Measurements from ENCODE around the gene CALCOCO1.
"Not testable (repeated sequence)": the region's sequence is repeated elsewhere in the genome, so short reads cannot be mapped to it uniquely, and the experiment has no call there.

Gene CALCOCO1

DNA sequence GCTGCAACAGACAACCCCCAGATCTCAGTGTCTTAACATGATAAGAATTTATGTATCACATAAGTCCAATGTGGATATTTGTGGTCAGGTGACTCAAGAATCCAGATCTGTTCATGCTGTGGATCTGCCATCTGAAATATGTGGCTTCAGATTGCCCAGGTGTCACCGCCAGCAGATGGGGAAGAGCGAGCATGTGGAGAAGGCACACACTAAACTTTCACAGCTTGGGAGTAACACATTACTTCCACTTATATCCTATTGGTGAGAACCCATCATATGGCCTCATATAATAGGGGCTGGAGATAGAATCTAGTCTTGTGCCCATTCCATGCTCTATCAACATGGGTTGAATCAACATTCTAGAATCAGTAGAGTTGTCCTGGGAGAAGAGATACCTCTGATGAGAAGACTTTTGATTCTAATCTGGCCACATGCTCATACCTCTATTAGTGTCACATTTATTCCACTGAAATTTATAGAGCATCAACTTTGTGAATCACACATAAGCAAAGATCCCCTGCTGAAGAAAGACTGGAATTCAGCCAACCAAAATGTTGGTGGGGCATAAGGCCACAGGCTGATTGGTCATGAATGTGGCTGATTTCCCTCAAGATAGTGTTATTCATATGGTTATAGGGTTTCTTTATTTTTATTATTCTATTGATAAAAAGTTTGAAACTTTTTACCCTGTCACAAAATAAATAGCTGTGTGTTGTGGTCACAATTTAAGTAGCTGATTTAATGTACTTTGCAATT lies 6.0 kb upstream of the CALCOCO1 start:
- DNase-seq, result no peak

DNA sequence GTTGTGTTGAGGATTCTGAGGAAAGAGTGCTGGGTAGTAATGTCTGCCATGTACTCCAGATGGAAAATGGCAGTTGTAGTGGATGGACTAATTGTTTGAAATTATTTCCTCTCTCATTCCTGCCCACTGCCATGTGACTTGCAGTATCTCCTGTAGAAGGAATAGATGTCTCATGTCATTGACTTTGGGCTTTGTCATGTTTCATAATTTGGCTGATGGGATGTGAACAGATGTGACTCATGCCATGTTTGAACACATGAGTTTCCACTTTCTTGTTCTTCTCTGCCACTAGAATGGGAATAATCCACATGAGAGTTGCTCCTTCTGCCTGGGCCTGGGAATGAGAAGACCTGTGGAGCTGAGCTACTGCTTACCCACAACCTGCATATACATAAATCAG lies 2.4 kb upstream of the CALCOCO1 start:
- no peak for DNase-seq

DNA sequence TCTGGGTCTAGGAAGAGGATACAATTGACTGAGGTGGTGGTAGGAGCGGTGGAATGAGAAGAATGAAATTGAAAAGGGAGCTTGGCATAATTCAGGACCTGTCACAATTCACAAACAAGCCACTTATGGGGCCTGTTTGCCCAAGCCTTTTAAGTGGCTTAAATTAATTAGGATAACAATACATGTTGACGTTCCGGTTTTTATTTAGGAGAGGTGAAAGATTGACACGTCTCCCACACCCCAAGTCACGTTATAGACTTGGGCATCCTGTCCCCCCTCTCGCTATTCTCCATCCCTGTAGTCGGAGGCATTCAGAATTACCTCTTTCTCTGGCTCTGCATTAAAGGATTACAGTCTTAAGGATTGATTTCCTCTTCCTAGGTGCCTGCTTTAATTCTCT lies 954 bp upstream of the CALCOCO1 start:
- no peak for DNase-seq

DNA sequence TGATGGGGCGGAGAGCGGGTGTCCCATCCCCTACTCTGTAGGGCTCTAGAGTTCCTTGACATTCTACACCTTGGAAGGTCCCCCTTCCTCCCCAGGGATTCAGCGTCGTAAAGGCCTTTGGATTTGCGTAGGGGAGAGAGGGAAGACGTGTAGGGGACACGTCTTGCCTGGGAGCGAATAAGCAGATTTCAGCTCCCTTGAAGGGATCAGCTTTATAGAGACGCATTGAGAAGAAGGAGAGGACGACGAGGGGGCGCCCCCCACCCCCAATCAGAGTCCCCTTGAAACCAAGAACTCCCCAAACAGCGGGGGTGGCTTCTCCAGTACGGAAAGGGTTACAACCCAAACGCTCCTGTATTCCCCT lies 324 bp downstream of the CALCOCO1 start:
- no peak for DNase-seq

DNA sequence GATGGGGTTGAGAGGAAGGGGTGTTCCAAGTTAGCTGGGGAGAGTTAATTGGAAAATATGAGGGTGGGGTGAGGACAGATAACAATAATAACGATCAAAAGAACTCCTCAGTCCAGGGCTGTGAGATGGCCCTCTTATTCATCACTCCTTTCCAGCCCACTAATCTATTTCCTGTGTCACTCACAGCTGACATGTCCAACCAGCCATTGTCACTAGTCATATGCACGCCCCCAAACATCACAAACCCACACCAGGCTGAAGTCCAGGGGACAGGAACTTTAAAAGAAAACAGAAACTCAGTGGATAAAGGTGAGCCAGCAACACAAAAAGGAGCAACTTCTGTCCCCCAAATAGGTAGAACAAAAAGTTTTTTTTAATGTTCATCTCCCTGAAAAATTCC lies 911 bp downstream of the CALCOCO1 start:
- DNase-seq, result no peak

DNA sequence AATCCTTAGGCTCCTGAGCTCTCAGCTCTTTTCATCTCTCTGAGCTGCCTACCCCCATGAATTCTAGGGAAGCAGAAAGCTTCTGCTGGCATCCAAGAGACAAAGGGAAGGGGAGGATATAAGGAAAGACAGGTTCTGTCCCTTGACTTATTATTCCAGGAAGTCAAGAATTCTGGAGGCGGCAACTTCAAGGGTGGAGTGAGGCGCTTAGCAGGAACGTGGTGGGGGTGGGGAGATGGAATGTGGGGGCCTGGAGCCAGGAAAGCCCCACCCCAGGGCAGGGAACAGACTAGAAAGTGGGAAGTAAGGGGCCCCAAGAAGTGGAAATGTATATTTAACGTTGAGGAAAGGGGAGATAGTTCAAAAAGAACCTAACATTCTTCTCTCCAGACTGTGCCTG lies 1.4 kb downstream of the CALCOCO1 start:
- no peak for DNase-seq

DNA sequence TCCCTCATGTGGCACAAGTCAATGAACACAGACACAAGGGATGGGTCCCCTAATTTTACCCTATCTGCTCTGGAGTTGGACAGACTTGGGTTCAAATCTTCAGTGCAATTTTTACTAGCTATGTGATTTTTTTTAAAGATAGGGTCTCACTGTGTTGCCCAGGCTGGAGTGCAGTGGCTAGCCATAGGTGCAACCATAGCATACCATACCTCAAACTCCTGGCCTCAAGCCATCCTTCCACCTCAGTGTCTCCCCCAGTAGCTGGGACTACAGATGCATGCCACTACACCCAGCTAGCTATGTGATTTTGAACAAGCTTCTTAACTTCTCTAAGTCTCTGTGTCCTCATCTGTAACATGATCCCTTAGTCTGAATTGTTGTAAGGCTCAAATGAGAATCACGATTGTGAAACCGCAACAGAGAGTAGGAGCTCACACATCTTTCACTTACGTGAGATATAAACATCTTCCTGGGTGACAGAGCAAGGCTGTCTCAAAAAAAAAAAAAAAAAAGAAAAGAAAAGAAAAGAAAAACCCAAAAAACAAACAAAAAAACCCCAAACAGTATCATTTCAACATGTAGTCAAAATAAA lies 4.7 kb downstream of the CALCOCO1 start:
- no peak for DNase-seq

DNA sequence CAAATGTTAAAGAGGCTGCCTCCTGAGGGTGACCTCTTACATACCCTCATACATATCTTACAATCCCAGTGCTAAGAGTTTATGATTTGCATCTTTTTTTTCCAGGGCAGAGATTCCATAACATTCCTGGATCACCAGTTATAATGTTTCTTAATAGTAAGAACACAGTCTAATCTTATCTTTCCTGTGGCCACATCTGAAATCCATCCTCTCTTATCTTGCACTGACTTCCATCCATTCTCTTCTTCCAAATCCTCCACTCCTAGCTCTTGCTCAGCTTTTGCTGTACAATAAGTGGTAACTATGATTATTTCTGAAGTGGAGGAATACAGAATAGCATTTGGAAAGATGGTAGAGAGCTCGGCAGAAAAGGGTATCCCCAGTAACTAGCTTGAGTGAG lies 6.3 kb downstream of the CALCOCO1 start:
- DNase-seq, result no peak

DNA sequence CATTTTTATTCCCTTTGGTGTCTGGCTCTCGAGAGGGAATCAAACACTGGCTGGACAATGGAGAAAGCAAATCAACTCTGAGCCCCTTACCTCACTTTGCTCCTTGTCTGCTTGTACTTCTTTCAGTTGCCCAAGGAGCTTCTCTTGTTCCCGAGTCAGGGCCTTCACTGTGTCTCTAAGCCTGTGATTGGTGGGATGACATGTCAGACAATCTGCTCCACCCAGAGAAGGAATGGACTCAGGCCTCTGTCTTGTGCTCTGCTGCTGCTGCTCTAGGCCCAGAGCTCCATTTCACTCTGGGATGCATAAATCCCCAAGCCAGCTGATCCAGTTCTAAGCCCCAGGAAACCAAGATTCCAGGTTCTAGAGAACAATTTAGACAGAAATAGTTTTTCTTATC lies 7.6 kb downstream of the CALCOCO1 start:
- no peak for DNase-seq

DNA sequence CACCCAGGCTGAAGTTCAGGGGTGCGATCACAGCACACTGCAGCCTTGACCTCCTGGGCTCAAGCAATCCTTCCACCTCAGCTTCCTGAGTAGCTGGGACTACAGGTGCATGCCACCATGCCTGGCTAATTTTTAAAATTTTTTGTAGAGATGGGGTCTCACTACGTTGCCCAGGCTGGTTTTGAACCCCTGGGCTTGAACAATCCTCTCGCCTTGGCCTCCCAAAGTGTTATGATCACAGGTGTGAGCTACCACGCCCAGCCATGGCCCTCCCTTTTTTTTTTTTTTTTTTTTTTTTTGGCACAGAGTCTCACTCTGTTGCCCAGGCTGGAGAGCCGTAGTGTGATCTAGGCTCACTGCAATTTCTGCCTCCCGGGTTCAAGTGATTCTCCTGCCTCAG lies 8.7 kb downstream of the CALCOCO1 start:
- DNase-seq, result not testable (repeated sequence)

DNA sequence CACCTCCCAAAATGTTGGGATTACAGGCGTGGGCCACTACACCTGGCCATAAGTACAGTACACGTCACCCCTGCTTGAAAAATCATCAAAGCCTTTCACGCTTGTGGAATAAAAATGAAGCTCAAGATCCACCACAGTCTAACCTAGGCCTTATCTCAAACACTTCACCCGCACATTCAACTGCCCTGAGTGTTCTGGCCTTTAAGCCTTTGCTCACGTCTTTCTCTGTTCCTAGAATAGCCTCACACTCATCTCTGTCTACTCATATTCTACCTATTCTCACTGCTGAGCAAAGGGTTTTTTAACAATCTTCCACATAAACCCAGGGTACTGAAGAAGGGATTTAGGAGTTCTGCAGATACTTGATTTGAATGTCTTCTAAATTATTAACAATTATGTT lies 9.9 kb downstream of the CALCOCO1 start:
- no peak for DNase-seq

DNA sequence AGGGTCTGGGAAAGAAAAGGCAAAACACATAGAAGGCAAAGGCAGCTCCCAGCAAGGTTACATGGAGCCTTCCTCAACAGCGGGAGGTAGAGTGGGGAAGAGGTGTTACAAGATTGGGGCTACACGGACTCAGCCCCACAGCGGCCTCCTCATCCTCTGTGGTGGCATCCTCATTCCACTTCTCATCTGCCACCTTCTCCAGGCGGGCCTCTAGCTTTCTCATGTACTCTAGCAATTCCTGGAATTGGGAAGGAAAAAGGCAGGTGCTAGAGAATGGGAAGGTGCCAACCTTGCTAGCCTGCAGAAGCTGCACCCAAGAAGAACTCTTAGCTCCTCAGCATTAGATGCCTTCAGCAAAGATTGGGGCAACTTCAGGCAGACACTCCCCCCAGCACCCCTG lies 13.2 kb downstream of the CALCOCO1 start:
- DNase-seq, result no peak

DNA sequence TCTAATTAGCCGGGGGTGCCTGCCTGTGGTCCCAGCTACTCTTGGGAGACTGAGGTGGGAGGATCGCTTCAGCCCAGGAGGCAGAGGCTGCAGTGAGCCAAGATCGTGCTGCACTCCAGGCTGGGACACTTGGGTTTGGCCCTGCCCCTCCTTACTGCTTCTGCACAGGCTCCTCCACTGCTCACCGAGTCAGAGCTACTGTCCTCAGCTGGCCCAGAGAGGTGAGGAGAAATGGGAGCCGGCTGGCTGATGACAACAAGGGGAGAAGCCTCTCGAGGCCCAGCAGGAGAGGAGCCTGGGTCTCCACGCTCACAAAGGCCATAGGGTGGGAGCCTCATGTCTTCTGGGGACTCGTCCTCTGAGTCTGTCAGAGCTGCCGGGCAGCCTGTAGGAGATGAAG lies 13.7 kb downstream of the CALCOCO1 start:
- DNase-seq, result no peak

DNA sequence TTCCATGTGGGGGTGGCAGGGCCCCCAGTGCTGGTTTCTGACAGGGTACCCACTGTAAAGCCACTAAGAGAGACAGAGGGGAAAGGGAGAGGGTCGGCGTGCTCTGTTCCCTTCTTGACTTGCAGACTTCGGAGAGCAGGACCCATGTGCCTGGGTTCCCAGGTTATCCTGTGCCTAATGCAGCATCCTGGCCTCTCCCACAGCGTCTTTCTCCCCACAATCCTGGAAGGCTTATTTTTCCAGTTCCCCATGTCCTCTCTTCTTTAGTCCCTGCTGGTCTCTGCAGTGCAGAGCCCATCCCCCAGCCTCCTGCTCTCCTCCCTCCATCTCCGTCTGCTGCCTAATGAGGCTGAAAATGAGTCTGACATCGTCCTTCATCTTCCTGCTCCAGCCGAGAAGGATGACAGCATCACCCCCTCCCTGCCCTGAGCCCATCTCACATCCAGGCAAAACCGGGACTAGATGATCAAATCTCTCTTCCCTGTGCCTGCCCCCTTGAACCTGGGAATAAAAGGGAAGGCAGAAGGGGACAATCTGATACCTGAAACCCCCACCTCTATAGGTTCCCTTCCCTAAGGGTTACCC lies 15.1 kb downstream of the CALCOCO1 start:
- no peak for DNase-seq

DNA sequence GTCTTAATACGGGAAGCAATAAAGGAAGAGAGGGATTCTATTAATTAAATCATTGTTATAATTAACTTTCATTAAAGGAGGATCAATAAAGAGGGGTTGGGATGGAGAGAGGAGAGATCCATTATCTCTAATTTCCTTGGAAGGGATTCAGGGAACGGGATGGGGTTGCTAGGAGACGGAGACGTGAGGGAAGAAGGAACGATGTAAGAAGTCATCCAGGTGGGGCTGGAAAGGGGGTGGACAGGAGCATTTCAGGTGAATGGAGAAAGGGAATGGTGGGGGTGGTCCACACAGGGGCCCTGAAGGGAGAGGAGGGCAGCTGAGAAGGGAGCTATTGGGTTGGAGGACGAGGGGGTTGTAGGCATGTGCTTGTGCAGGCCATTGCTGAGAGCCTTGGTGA lies 17.2 kb downstream of the CALCOCO1 start:
- DNase-seq, result no peak

DNA sequence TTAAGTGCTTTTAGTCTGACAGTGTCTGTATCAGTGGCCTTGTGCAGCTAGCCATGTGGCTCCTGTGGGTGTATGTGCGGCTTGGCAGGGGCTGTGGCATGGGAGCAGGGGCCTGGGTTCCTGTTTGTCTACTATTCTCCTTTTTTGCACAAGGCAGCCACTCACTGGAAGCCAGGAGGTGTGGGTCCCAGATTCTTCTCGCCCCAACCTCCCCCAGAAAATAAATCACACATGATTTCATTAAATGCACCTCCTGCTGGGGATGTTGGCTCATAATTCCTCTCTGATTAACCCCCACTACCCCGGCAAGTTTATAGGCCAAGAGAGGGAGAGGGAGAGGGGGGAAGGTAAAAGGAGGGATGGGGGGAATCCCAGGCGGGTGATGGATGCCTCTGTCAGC lies 17.6 kb downstream of the CALCOCO1 start:
- DNase-seq, result no peak

DNA sequence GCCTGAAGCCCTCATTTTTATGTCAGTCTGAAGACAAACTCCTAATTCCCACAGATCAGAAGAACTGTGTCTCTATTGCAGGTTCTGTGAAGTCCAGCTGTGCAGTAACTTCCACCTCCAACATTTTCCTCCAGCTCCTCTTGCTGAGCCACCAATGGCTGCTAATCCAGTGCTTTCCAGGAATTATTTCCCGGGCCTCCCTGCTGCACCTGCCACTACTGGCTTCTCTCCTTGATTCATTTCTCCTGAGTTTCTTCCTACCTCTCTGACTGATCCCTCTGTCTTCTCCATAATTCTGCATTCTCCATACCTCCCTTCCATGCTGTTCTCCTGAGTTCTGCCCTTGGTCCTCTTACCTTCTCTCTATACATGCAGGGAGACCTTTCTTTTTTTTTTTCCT lies 21.2 kb downstream of the CALCOCO1 start:
- DNase-seq, result no peak

DNA sequence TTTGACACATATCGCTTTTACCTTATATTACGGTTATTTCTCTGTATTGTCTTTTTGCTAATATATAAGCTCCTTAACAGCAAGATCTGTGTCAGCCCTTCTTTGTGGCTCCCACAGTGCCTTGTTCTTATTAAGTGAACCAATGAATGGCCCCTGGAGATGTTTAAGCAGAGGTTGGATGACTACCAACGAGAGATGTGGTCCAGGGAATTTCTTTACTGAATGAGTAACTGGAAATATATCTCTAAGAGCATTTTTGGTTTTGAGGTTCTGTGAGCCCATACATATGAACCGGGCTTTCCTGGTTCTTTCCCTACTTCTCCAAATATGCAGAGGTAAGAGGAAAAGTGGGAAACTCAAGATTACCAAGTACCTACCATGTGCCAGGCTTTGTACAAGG lies 23.5 kb downstream of the CALCOCO1 start:
- DNase-seq, result no peak

DNA sequence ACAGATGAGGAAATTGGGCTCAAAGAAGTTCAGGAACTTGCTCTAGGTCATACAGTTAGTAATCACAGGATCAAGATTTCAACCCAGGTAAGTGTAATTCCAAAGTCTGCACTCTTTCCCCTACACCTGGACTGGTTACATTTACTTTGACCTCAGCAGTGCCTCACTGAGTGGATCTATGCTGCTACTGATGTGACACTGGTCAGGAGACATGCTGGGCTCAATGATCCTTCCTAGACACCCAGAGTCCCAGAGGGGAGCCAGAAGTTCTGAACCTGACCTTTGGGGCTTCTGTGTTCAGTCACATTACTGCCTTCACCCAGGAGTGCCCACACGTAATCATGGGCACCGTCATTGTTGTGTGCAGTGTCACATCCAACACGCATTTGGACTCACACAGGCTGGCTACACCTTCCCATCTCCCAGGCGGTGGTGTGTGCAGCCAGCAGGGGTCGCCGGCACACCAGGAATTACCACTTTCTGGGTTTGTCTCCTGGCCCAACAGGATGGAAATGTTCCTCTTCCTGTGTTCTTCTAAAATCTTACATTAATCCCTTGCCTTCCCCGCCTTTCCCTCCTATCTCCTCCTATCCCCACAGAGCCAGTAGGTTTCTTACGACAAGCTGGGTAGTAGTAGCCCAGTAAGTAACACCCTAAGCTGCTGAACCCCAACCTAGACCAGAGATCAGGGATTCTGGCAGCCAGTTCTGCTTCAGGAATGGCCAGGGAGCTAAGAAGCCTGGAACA lies 25.6 kb downstream of the CALCOCO1 start:
- peak; percentile 58 for DNase-seq

DNA sequence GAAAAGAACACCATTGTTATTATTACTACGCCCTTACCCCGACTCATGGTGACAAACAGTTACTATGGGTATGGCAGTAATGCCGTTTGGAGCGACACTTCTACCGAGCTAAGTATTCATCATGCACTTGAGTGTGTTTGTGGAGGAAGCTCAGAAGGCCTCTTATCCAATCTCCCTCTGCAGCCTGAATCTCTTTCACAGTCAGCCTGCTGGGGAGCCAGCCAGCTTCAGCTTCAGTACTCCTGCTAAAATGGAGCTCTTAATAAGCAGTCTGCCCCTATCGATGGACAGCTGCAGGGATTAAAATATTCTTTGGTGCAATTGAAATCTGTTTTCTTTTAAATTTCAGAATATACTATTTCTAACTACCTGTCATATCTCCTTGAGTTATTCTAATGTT lies 26.7 kb downstream of the CALCOCO1 start:
- DNase-seq, result no peak

DNA sequence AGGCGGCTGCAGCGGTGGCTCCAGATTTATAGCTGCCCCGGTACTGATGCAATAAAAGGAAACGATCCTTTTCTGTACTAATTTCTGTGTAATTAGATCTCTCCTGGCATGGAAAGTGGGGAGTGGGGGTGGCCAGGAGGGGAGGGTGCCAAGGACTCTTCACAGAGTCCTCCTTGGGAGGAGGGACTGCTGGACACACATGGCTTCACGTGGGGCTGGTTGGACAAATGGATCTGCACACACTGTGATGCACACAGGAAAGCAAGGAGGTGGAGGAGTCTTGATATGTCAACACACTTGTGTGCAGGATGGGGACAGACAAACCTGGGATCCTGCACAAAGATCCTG lies 27.6 kb downstream of the CALCOCO1 start:
- no peak for DNase-seq

DNA sequence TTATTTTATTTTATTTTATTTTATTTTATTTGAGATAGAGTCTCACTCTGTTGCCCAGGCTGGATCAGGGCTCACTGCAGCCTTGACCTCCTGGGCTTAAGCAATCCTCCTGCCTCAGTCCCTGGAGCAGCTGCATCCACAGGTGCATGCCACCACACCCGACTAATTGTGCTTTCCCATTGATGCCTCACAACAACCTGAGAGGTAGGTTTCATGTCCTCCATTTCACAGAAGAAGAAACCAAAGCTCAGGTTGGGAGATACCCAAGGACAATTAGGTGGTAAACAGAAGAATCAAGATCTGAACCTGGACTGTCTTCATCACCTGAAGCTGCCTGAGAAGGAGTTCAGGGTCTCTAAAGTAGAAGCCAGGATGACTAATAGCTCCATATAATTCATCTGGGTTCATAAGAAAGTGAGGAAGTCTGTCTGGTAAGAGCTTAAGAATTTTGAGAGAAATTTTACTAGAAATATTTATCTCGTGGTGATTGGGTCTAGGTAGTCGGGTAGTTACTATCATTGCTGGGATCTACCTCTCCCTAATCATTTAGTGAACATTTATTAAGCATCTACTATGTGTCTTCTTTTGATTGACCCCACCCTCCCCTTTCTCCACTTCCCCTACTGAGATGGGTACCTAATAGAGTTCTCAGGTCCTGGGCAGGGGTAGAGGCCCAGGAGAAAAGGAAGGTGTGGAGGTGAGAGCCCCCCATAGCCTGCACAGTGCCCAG lies 28.1 kb downstream of the CALCOCO1 start:
- DNase-seq, result no peak

DNA sequence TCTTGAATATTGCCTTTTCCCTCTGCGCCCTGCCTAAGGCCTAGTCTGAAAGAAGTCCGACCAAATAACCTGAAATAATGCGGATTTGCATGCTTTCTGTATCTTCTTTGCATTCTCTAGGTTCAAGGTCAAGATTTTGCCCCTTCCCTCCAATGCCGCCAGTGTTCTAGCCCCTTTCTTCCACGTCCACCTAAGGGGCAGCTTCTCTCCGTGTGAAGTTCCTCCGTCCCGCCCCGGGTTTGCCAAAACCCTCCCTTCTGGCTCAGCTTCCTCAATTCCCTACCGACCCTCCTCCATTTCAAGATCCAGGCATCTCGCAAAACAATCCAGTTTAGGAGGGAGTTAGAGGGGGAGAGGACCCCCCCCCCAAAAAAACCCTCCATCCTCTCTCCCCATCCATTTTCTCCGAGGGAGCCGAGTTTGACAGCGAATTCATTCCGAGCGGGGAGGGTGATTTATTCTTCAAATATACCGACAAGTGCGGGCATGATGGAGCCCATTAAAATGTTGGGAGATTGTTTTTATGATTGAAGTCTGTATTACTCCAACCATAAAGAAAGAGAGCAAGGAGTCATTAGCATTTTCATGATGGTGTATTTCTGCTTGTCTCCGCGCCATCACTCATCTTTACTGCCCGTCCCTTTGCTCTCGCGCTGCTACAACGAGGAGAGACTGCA lies 30.5 kb downstream of the CALCOCO1 start:
- no peak for DNase-seq
